ENCODE data around the gene RETREG1.
A peak's percentile ranks its signal among the peaks of the same experiment; 100 is the strongest.
"Not testable (repeated sequence)": the region's sequence is repeated elsewhere in the genome, so short reads cannot be mapped to it uniquely, and the experiment has no call there.

Gene RETREG1

DNA sequence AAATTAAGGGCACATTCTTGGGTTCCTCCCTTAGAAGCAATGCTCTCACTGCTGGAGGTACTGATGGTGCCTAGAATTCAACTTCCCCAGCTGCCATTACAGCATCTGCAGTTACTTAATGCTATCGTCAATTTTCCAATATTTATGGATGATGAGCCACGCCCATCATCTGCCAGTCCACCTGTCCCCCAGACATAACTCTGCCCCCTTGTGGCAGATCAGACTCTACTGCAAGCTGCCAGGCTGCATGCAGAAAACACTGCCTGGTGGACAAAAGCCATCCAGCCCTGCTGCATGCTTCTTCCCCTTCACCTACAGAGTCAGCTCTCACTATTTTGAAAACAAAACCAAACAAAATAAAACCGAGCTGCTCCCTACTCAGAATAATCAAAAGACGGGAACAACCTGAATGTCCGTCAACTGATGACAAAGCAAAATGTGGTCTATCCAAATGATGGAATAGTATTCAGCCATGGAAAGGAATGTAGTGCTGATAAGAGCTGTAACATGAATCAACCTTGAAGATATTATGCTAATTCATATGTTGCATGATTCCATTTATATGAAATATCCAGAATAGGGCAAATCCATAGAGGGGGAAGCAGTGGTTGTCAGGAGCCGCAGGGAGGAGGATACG, 66.4 kb downstream of the RETREG1 start:
- DNase-seq = peak; percentile 50

GRCh38 chr5:16549491-16550206, 67.1 kb downstream of the RETREG1 start:
- DNase-seq = no peak

- no peak for DNase-seq
Measured at GRCh38 chr5:16548812-16549211, 68.0 kb downstream of the RETREG1 start.

- no peak for DNase-seq
Measured at GRCh38 chr5:16548115-16548514, 68.7 kb downstream of the RETREG1 start.

- DNase-seq = no peak
Measured at GRCh38 chr5:16547200-16547842, 69.5 kb downstream of the RETREG1 start.

DNA sequence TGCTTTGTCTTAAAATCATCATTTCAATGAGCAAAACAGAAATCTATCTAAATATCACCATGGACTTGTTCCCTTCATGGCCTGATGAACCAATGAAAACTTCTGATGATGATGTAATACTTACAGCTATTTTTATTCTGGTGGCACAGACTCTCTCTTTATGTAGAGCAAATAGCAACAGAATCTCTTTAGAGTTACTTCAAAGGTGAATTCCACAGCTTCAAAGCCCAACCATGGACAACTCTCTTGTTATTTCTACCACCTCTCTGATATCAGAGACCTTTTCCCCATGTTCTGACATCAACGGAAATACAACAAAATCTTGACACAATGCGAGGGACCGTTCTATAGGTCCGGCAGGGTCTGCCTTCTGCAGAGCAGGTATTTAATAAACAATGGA, 70.1 kb downstream of the RETREG1 start:
- no peak for DNase-seq

DNA sequence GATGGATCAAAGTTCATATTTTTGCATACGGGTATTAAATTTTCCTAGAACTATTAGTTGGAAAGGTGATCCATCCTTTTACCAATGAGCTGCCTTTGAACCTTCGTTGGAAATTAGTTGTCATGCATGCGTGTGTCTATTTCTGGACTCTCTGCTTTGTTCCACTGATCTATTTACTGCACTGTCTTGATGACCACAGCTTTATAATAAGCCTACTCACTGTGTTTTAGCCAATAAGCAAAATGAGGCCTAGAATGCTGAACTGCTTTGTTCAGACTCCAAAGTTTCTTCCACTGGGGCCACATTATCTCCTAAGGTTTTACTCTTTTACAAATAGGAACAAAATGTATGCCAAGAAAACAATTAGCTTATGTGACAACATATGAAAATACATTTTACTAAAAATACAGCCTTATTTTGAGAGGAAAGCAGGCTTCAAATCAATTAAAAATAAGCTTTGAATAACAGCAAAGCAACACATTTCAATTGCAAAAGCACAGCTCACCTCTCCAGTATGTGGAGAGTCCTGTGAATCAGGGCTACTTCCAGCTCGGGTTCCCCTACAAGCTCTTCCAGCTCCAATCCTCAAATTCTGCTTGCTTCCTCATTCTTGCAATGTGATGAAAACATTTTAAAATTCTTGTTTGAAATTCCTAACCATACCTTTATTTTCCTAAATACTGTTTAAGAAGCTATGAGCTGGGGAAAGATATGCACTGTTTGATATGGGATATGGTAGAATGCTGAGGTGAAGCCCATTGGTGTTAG, 72.0 kb downstream of the RETREG1 start:
- no peak for DNase-seq

GRCh38 chr5:16543206-16543605, 73.6 kb downstream of the RETREG1 start:
- not testable (repeated sequence) for DNase-seq

- DNase-seq = no peak
Measured at GRCh38 chr5:16542236-16542635, 74.6 kb downstream of the RETREG1 start.

DNA sequence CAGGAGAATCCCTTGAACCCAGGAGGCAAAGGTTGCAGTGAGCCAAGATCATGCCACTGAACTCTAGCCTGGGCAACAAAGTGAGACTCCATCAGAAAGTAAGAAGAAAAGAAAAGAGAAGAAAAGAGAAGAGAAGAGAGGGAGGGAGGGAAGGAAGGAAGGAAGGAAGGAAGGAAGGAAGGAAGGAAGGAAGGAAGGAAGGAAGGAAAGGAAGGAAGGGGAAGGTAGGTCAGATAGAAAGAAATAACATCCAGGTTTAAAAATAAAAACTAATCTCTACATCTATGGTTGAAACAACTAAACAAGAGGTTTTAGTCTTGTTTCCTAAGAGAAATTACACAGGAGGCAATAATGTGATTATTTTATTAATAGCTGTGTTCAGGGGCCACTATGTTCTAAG, 75.2 kb downstream of the RETREG1 start:
- DNase-seq = not testable (repeated sequence)

GRCh38 chr5:16540421-16540820, 76.4 kb downstream of the RETREG1 start:
- no peak for DNase-seq

DNA sequence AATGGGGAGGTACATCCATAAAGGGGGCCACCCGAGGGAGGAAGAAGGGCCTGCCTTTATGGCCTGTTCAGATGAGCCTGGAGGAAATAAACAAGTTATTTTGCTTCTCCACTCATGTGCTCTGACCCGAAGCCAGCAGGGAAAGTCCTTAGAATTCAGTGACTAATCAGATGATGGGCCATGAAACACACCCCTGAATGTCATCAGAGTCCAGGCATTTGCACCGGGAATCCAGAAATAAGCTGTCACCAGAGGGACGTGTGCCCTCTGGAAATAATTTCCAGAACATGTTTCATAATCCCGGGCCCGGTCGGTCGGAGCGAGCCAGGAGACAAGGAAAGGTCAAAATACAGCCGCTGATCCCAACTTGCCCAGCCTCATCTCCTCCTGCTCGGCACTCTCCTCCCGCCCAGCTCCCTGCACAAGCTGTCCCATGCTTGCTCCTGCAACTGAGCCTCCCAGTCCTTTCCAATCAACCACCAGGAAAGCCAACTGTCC, 77.6 kb downstream of the RETREG1 start:
- DNase-seq = no peak

DNA sequence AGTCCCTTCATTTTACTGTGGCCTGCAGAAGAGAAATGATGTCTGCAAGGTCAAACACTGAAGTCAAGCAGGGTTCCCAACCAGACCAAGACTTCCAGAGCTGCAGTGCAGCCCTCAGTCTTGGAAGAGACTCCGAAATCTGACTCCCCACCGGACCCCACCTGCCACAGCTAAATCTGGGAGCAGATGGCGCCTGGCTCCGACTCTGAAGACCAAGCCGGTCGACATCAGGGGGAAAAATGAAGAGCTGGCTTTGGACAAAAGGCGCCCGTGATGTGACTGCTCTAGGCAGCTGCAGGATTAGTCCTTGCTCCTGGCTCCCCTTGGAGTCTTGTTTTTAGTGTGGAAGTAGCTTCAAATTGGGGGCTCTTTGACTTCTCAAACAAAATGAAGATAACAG, 78.8 kb downstream of the RETREG1 start:
- DNase-seq = no peak

DNA sequence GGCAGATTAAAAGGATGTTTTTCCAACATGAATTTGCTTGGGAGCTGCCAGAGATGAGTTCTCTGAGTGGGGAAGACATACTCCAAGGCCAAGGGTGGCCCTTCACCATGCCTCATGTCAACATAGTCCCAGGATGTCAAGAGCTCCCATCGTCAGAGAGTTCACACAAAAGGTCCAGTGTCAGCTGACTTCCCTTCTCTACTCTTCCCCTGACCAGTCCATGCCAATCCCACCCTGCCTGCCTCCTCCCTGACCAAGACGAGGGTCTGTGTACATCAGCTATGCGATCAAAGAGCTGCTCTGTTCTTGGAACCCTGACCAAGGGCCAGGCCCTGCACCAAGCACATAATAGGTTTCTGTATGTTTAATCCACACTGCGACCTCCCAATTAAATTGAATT, 80.0 kb downstream of the RETREG1 start:
- no peak for DNase-seq

GRCh38 chr5:16536246-16536645, 80.6 kb downstream of the RETREG1 start:
- no peak for DNase-seq

DNA sequence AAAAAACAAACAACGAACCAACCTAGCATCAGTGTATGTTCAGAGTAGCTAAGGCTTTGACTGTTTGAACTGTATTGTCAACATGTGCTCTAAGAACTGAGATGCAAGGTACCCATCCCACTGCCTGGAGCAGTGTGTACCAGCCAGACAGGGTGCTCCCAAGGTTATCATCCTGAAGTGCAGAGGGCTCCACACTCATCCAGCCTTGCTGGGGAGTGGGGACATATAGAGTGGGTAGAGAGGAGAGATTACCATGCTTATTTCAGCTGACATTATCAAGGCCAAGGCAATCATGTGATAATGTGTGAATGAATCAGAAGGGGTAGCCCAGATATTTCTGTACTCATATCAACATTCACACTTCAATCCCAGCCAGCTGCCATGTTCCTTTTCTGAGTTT, 82.5 kb downstream of the RETREG1 start:
- DNase-seq = no peak

DNA sequence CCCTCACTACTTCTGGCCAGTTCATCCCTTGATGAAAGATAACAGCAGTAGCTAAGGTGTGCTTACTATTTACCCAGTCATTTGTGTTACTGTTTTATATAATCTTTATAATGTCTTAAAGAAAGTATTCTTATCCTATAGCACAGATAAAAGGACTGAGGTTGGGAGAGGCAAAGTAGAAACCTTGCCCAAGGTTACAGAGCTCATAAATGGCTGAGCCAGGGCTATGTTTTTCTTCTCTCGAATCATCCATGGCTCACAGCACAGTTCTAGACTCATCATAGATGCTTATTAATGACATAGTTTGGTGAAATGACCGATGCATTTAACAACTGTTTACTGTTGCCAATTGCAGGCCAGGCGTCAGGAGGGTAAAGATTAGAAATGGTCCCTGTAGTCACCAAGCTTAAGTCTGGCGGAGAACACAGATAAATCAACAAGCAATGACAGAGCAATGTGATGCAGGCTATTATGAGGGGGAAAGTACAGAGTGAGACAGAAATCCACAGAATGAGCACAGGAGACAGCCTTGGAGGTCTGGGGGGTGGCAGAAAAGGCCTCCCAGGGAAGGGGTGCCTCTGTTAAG, 85.6 kb downstream of the RETREG1 start:
- DNase-seq = no peak

DNA sequence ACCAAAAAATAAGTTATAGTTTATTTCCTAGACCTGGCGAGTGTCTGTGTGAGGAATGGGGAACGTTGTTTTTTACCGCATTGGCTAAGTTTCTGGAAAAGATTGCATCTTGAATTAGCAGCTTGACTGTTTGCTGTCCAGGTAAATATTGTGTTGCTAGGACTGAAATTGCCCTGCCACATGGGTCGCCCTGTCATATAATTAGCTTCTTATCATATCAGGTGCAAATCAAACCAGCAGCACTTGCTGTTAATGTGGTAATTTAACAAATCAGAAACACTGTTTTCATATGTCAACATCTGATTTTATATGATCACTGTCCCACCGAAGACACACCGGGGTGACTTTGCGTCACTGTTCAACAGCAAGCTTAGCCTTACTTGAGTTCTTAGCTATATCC, 87.5 kb downstream of the RETREG1 start:
- DNase-seq = no peak

- DNase-seq = no peak
Measured at GRCh38 chr5:16528382-16529110, 88.3 kb downstream of the RETREG1 start.

GRCh38 chr5:16525651-16526050, 91.1 kb downstream of the RETREG1 start:
- no peak for DNase-seq

DNA sequence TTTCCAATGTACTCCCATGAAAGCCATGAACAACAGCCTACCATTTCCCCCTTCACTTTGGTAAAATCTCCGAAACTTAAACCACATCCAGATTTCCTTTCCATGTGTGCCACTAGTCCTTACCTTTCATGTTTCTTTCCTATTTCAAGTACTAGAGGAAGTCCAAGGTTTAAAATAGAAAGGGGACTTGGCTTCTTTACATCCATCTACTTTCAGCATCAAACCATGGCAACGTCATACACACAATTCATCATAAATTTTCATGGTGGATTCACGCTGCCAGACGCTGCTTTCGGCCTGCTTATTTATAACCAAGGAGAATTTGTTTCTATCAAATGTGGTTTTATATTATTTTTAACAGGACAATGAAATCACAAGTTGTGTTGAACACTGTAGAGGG, 92.5 kb downstream of the RETREG1 start:
- DNase-seq = no peak
